CD4-positive, alpha-beta T cell treated with Interleukin-4 for 1 hour (primary cell): ENCODE results near the gene NAA25.
"Not testable (repeated sequence)": the region's sequence is repeated elsewhere in the genome, so short reads cannot be mapped to it uniquely, and the experiment has no call there.

Experiments
- DNase-seq, 2 donors: peaks; one replicate each; pipeline ENCODE4 v3.0.0-alpha.2; 2020 to 2022

Gene NAA25

GRCh38 chr12:112116232-112117060, 7.9 kb upstream of the NAA25 start:
- DNase-seq = peak in 1 of 2 donors; percentile 34

DNA sequence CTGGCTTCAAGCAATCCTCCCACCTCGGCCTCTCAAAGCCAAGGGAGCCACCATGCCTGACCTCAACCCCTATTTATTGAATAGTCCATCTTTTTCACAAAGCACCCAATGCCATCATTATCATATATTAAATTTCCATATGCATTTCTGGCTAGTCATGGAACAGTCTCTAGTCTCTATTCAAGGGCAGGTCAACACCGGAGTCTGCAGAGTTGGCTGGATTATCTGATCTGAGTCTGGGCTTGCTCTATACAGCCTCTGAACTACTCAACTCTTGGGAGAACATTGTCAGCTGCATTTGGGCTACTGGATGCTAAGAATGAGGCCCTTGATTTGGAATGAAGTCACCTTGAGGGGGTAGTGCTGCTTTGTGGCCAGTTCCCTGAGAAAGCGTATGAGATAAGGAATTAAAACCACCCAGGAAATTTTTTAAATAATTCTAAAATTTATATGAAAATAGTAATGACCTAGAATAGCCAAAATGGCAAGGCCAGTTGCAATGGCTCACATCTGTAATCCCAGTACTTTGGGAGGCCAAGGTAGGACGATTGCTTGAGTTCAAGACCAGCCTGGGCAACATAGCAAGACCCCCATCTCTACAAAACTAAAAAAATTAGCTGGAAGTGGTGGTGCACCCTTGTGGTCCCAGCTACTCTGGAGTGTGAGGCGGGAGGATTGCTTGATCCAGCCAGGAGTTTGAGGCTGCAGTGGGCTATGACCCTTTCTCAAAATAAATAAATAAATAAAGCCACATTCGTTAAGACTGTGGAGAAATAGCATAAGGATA, 6.9 kb upstream of the NAA25 start:
- no peak for DNase-seq

DNA sequence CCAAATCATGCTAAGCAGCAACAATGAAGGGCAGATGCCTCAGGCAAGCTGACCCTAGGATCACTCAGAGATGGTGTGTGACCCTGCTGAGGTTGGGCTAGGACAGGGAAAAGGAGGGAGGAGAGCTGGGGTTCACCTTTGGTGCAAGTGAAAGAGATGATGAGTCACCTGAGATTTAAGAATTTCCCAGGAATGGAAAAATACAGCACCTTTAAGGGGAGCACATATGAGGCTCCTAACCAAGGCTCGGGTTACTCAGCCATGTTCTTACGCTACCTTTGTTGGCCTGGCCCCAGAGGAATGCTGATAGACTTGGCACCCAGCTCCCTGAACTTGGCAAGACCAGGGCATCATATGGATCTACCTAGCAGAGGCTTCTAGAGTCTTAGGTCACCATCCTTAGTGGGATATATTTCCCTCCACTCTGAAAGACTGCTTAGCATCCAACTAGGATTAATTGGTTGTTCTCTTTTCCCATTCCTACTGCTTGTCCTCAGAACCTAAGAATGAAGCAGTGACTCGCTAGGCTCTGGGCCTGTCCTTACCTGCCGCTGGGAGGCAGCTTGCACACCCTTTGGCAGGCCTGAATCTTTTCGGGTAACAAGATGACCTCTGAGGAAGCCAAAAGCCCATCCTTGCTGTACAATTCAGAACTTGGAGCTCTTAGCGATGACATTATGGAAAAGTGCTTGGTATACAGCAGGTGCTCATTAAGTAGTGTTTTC, 4.0 kb upstream of the NAA25 start:
- DNase-seq = no peak

- no peak for DNase-seq
These were observed 3.3 kb upstream of the NAA25 start for GRCh38 chr12:112111931-112112330.

DNA sequence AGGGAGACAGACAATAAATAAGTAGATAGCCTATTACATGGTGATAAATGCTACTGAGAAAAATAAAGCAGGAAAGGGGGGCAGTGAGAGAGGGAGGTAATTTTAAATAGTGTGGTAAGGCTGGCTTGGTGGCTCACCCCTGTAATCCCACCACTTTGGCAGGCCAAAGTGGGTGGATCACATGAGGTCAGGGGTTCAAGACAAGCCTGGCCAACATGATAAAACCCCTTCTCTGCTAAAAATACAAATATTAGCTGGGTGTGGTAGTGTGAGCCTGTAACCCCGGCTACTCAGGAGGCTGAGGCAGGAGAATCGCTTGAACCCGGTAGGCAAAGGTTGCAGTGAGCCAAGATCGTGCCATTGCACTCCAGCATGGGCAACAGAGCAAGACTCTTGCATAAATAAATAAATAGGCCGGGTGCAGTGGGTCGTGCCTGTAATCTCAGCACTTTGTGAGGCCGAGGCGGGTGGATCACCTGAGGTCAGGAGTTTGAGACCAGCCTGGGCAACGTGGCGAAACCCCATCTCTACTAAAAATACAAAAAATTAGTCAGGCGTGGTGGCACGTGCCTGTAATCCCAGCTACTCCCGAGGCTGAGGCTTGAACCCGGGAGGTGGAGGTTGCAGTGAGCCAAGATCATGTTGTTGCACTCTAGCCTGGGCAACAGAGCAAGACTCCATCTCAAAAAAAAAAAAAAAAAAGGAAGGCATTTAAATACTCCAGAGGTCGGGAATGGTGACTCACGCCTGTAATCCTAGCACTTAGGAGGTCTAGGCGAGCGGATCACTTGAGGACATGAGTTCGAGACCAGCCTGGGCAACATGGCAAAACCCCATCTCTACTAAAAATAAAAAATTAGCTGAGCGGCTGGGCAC, 2.4 kb upstream of the NAA25 start:
- not testable (repeated sequence) for DNase-seq

GRCh38 chr12:112107306-112108201, 1.0 kb downstream of the NAA25 start:
- DNase-seq = no peak

GRCh38 chr12:112105891-112106290, 2.7 kb downstream of the NAA25 start:
- DNase-seq = no peak

DNA sequence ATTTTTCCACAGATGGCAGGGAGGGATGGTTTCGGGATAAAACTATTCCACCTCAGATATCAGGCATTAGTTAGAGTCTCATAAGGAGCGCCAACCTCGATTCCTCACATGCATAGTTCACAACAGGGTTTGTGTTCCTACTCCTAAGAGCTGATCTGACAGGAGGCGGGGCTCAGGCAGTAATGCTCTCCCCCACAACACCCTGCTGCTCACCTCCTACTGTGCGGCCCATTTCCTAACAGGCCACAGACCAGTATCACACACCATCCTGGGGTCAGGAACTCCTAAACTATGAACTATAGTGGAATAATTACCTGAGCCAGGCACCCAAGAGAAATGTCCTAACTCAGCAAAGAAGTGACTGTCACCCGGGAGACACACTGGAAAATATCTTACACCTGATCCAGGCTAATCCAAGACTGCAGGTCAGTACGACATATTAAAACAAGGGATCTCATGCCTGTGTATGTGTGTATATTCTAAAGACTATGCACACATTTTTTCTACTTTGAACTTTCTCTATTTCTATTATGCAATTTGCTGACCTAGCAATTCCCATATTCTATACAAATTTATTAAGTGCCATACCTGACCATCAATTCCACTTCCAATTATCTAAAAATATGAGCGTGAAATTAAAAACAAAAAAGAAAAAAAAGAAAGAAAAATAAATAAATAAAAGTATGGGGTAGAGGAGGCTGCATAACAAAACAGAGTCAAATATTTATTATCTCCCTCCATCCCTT, 4.7 kb downstream of the NAA25 start:
- no peak for DNase-seq

DNA sequence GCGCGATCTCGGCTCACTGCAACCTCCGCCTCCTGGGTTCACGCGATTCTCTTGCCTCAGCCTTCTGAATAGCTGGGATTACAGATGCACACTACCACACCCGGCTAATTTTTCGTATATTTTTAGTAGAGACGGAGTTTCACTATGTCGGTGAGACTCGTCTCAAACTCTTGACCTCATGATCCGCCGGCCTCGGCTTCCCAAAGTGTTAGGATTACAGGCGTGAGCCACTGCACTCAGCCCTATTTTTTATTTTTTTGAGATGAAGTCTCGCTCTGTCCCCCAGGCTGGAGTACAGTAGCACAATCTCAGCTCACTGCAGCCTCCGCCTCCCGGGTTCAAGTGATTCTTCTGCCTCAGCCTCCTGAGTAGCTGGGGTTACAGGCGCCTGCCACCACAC, 5.8 kb downstream of the NAA25 start:
- DNase-seq = not testable (repeated sequence)

GRCh38 chr12:112102127-112102526, 6.5 kb downstream of the NAA25 start:
- no peak for DNase-seq

GRCh38 chr12:112100500-112100899, 8.1 kb downstream of the NAA25 start:
- not testable (repeated sequence) for DNase-seq

GRCh38 chr12:112097641-112098040, 10.9 kb downstream of the NAA25 start:
- DNase-seq = no peak

DNA sequence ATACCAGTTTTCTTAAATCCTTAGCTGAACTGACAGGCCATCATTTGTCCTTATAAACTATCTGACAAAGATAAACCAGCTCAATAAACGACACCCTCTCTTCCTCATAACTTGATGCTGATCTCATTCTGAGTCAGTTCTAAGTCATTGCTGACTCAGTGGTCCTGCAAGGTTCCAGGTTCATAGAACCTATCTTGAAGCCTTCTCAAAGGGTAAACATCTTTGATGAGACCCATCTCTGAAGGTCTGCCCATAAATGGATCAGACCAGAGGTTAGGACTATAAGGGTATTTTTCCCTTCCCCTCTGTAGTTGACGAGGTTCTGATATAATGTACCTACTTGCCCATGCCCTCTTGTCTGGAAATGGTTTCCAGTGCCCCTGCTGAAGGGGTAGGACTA, 11.9 kb downstream of the NAA25 start:
- no peak for DNase-seq

DNA sequence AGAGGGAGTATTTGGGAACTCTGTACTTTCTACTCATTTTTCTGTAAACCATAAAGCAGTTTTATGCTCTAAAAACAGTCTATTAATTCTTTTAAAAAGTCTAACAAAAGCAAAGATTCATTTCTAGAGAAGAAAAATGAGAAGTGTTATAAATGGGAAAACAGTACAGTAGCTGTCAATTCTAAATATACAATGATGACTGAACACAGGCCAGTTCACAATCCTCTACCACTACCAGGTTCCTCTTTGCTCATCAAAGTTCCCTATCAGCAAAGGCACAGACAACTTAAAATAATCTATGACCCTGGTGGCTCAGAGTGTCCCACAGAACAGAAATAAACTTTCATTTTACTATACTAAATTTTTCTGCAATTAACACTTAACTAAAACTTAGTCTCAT, 12.5 kb downstream of the NAA25 start:
- DNase-seq = no peak

DNA sequence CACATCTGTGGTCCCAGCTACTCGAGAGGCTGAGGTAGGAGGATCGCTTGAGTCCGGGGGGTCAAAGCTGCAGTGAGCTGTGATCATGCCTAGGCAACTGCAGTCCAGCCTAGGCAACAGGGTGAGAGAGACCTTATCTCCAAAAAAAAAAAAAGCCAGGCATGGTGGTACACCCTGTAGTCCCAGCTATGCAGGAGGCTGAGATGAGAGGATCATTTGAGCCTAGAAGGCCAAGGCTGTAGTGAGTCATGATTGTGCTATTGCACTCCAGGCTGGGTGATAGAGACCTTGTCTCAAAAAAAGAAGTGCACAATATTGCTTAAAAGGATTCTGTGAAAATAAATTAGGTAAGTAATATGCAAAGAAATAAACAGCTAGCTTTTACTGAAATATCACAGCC, 17.0 kb downstream of the NAA25 start:
- DNase-seq = no peak

DNA sequence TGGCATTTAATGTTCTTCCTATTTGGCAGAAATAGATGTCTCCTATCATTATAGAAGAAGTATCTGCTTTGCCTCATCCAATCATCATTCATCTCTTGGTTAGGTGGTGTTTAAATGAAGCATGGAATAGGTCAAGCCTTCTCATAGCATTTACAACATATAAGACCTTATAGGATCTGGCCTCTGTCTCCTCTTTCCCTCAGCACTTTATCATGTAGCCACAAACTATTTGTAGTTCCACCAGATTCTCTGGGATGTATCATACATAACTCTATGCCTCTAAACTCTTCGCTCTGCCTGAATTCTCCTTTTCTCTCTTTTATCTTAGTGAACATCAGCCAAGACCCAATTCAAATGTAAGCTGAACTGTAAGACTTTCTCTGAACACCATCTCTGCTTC, 20.7 kb downstream of the NAA25 start:
- DNase-seq = no peak

DNA sequence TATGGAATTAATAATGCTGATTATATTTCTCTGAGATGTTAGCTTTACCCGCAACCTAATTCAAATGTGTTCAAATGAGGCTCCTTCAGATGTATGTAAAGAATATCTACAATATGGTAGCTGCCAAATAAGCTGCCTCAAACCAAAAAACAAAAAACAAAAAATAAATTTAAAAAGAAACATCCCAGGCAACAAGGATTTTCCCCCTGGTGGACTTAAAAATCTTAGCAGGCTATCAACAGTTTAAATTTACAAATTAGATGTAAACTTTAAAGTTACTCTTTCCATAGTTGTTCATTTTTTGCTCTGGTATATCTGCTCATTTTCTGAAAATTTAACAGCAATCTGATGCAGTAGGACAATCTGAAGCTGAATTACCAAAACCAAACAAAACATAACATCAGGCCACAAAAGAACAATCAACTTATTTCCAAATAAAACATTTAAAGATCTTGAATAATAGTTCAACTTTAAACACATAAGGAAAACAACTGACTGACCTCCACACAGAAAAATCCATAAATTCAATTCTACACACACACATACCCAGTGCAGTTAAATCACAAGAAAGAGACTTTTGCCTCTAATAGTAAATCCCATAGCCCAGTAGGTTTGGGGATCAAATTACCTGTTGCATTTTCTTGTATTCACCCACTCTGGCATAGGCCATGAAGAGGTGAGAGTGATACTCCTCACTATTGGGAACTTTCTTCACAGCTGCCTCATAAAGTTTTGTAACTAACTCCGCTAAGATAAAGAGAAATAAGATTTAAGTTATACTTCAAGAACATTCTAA, 21.3 kb downstream of the NAA25 start:
- no peak for DNase-seq

GRCh38 chr12:112066566-112066965, 42.0 kb downstream of the NAA25 start:
- no peak for DNase-seq

DNA sequence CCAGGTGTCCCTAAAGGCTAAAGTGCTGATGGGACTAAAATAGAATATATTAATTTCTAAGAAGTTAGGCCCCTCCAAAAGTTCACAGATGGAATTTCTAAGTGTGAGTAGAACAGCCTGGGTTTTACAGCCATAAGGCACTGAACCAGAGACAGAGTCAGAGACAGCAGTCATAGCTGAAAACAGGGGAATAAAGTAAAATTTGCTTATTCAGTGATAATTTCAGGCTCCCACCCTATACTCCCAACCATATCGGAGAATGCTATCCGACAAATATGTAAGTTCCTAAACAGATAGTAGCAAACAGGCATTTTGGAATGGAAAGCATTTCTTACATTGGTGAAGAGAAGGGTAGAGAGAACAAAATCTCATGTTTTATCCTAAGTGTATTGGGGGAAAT, 45.3 kb downstream of the NAA25 start:
- DNase-seq = no peak

DNA sequence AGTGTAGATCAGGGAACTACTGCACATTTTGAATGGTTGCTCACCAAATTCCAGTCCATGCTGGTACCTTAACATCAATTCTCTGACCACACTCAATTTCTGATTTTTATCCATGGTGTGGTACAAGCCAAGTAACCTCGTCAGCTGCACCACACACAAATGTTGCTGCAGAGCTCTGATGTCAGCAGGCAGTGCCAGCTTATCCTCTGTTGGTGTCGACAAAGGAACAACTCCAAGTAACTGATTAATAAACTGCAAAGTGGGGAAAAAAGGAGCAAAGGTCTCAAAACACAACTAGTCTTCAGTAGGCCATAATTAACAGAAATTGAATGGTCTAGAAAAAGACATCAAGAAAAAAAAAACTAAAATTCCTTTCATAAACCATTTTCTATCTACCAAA, 47.4 kb downstream of the NAA25 start:
- DNase-seq = no peak
